Liver (tissue), 9 donors: ENCODE measurements around the gene ALK. TPM values are rescaled to one million over a fixed set of nuclear protein-coding genes. Genes with fewer than 3 reads are reported as not detected.

Experiments used
- DNase-seq: peaks from one replicate; pipeline ENCODE4 v3.0.0-alpha.2; 2017; ENCODE audit warnings: low spot score
- H3K27ac ChIP-seq, 2 donors: one replicate each; pipeline ENCODE4 v1.7.0; 2013; ENCODE audit warnings: inconsistent platforms in 2 of 2, low read length in 2 of 2, control low read depth in 1 of 2, low read depth in 1 of 2, mild to moderate bottlenecking in 1 of 2
- H3K27me3 ChIP-seq, 4 donors: one replicate each; pipeline versions ENCODE4 v1.6.1 to v1.7.0; 2013; ENCODE audit warnings: low read length in 3 of 4, inconsistent platforms in 1 of 4, mild to moderate bottlenecking in 1 of 4, moderate library complexity in 1 of 4; ENCODE audit not compliant: control insufficient read depth in 4 of 4, insufficient read depth in 4 of 4
- H3K36me3 ChIP-seq, 4 donors: one replicate each; pipeline versions ENCODE4 v1.6.1 to v1.7.0; 2013; ENCODE audit warnings: low read length in 3 of 4, mild to moderate bottlenecking in 3 of 4, low read depth in 1 of 4, moderate library complexity in 1 of 4; ENCODE audit not compliant: control insufficient read depth in 4 of 4, insufficient read depth in 3 of 4
- H3K4me1 ChIP-seq, 4 donors: one replicate each; pipeline versions ENCODE4 v1.6.1 to v1.7.0; 2013; ENCODE audit warnings: low read length in 3 of 4, mild to moderate bottlenecking in 3 of 4, moderate library complexity in 1 of 4; ENCODE audit not compliant: control insufficient read depth in 4 of 4, insufficient read depth in 4 of 4
- H3K4me3 ChIP-seq, 3 donors: one replicate each; pipeline versions ENCODE4 v1.6.1 to v1.7.0; 2013; ENCODE audit warnings: low read length in 3 of 3, control low read depth in 1 of 3, low read depth in 1 of 3, mild to moderate bottlenecking in 1 of 3
- H3K9ac ChIP-seq, 2 donors: one replicate each; pipeline ENCODE4 v1.7.0; 2013; ENCODE audit warnings: low read length in 2 of 2, mild to moderate bottlenecking in 2 of 2, moderate library complexity in 2 of 2, control low read depth in 1 of 2, low read depth in 1 of 2
- H3K9me3 ChIP-seq, 4 donors: one replicate each; pipeline versions ENCODE4 v1.6.1 to v1.7.0; 2013; ENCODE audit warnings: low read length in 3 of 4; ENCODE audit not compliant: control insufficient read depth in 4 of 4
- CTCF ChIP-seq: fragments of 150-350 bp; IDR thresholded peaks from 2 replicates; pipeline ENCODE4 v1.5.1; 2017; ENCODE audit warnings: improper control_type of control experiment, low read depth, low read length; ENCODE audit not compliant: missing input control
- EGR1 ChIP-seq, 2 donors: IDR thresholded peaks; 2 replicates each; pipeline ENCODE4 v1.6.1; 2016 to 2018; ENCODE audit warnings: antibody characterized with exemption in 2 of 2, low read depth in 2 of 2
- FOXA2 ChIP-seq: IDR thresholded peaks from 2 replicates; pipeline ENCODE4 v1.6.1; 2016; ENCODE audit warnings: antibody characterized with exemption
- GABPA ChIP-seq, 2 donors: IDR thresholded peaks in 1 of 2; conservative IDR thresholded peaks in 1 of 2; 2 replicates each; pipeline ENCODE4 v1.6.1; 2016; ENCODE audit warnings: antibody characterized with exemption in 2 of 2, mild to moderate bottlenecking in 1 of 2, moderate library complexity in 1 of 2
- HNF4A ChIP-seq, 2 donors: conservative IDR thresholded peaks; 2 replicates each; pipeline ENCODE4 v1.6.1; 2016; ENCODE audit warnings: antibody characterized with exemption in 2 of 2, mild to moderate bottlenecking in 2 of 2
- HNF4G ChIP-seq: IDR thresholded peaks from 2 replicates; pipeline ENCODE4 v1.6.1; 2016; ENCODE audit warnings: antibody characterized with exemption
- JUND ChIP-seq, 2 donors: IDR thresholded peaks; 2 replicates each; pipeline ENCODE4 v1.6.1; 2016; ENCODE audit warnings: antibody characterized with exemption in 2 of 2
- NR2F2 ChIP-seq: IDR thresholded peaks from 2 replicates; pipeline ENCODE4 v1.6.1; 2016; ENCODE audit warnings: antibody characterized with exemption
- RAD21 ChIP-seq, 2 donors: IDR thresholded peaks; 2 replicates each; pipeline ENCODE4 v1.6.1; 2016; ENCODE audit warnings: antibody characterized with exemption in 2 of 2, mild to moderate bottlenecking in 2 of 2
- REST ChIP-seq: IDR thresholded peaks from 2 replicates; pipeline ENCODE4 v1.6.1; 2016; ENCODE audit warnings: antibody characterized with exemption, mild to moderate bottlenecking
- RXRA ChIP-seq, 2 donors: IDR thresholded peaks; 2 replicates each; pipeline ENCODE4 v1.6.1; 2017 to 2018; ENCODE audit warnings: antibody characterized with exemption in 2 of 2, mild to moderate bottlenecking in 1 of 2
- SP1 ChIP-seq: IDR thresholded peaks from 2 replicates; pipeline ENCODE4 v1.6.1; 2018; ENCODE audit warnings: antibody characterized with exemption, mild to moderate bottlenecking
- TAF1 ChIP-seq: conservative IDR thresholded peaks from 2 replicates; pipeline ENCODE4 v1.6.1; 2016; ENCODE audit warnings: antibody characterized with exemption, mild to moderate bottlenecking
- YY1 ChIP-seq: IDR thresholded peaks from 2 replicates; pipeline ENCODE4 v1.6.1; 2016; ENCODE audit warnings: antibody characterized with exemption, mild to moderate bottlenecking
- WGBS: extraction: QIAGEN DNeasy Blood & Tissue Kit; methylation state at CpG from one replicate; pipeline ENCODE4 v1.1.7; 2013; 5-methylcytosine and 5-hydroxymethylcytosine counted together
- polyA plus RNA-seq, 2 donors: library from polyadenylated mRNA; stranded (reverse) in 1 of 2; unstranded in 1 of 2; fragments of 200-250 nt in 1 of 2; fragments of >200 nt in 1 of 2; fragmentation: Nextera tagmentation in 1 of 2; extraction: Ambion mirVana in 1 of 2; gene quantifications; one replicate each; pipeline versions ENCODE4 v1.2.1 to v1.2.3, GENCODE V29; 2013 to 2015
- total RNA-seq, 2 donors: library from RNA; depleted of rRNA; stranded (reverse); fragments of >200 nt; gene quantifications; one replicate each; pipeline ENCODE4 v1.2.3, GENCODE V29; 2014
- TF ChIP-seq, protein P1 (sequence below): IDR thresholded peaks from 2 replicates; pipeline ENCODE4 v1.6.1; 2016; ENCODE audit warnings: antibody characterized with exemption
- TF ChIP-seq, protein P2 (sequence below): IDR thresholded peaks from 2 replicates; pipeline ENCODE4 v1.6.1; 2016; ENCODE audit warnings: antibody characterized with exemption
- TF ChIP-seq, protein P3 (sequence below): IDR thresholded peaks from 2 replicates; pipeline ENCODE4 v1.6.1; 2016; ENCODE audit warnings: antibody characterized with exemption
- donor health status: healthy.
- donor health status: healthy.
- donor health status: healthy.
- donor health status: healthy.
- donor health status: healthy.

ALK gene
- total and polyA plus RNA-seq, 4 donors, result under 0.01 TPM; not detected in 3

GRCh38 chr2:29405266-29405665 is 516.1 kb downstream of the ALK start:
- H3K36me3 ChIP-seq, result no peaks in the 10 kb centered on the region
- H3K27me3 ChIP-seq, result no peaks in the 10 kb centered on the region
- 81% methylated on average over 5 of the region's 5 CpGs for WGBS
- TF ChIP-seq RAD21 (IDR thresholded peaks at IDR 0.05) (no peak), HNF4A (conservative IDR thresholded peaks at IDR 0.05) (no peak), HNF4G (no peak), EGR1 (IDR thresholded peaks at IDR 0.05; ENCODE audit: low read depth in 2 of 2) (no peak), CTCF (no peak), GABPA (IDR thresholded peaks at IDR 0.05 in 1 of 2, conservative IDR thresholded peaks at IDR 0.05 in 1 of 2) (no peak), RXRA (IDR thresholded peaks at IDR 0.05) (no peak), JUND (IDR thresholded peaks at IDR 0.05) (no peak), FOXA2 (no peak), TAF1 (no peak), NR2F2 (no peak), SP1 (no peak), REST (no peak), YY1 (no peak)
- TF ChIP-seq, protein P1, sequence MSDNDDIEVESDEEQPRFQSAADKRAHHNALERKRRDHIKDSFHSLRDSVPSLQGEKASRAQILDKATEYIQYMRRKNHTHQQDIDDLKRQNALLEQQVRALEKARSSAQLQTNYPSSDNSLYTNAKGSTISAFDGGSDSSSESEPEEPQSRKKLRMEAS, result no peak
- TF ChIP-seq, protein P2, sequence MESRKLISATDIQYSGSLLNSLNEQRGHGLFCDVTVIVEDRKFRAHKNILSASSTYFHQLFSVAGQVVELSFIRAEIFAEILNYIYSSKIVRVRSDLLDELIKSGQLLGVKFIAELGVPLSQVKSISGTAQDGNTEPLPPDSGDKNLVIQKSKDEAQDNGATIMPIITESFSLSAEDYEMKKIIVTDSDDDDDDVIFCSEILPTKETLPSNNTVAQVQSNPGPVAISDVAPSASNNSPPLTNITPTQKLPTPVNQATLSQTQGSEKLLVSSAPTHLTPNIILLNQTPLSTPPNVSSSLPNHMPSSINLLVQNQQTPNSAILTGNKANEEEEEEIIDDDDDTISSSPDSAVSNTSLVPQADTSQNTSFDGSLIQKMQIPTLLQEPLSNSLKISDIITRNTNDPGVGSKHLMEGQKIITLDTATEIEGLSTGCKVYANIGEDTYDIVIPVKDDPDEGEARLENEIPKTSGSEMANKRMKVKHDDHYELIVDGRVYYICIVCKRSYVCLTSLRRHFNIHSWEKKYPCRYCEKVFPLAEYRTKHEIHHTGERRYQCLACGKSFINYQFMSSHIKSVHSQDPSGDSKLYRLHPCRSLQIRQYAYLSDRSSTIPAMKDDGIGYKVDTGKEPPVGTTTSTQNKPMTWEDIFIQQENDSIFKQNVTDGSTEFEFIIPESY, result no peak
- TF ChIP-seq, protein P3, sequence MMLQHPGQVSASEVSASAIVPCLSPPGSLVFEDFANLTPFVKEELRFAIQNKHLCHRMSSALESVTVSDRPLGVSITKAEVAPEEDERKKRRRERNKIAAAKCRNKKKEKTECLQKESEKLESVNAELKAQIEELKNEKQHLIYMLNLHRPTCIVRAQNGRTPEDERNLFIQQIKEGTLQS, result no peak
- H3K9me3 ChIP-seq, result no peaks in the 10 kb centered on the region
- DNase-seq, result no peak
- no peaks in the 10 kb centered on the region for H3K4me1 ChIP-seq
- no peak overlapping the region for H3K9ac ChIP-seq
- H3K27ac ChIP-seq, result no peak overlapping the region
- no peak overlapping the region for H3K4me3 ChIP-seq

DNA sequence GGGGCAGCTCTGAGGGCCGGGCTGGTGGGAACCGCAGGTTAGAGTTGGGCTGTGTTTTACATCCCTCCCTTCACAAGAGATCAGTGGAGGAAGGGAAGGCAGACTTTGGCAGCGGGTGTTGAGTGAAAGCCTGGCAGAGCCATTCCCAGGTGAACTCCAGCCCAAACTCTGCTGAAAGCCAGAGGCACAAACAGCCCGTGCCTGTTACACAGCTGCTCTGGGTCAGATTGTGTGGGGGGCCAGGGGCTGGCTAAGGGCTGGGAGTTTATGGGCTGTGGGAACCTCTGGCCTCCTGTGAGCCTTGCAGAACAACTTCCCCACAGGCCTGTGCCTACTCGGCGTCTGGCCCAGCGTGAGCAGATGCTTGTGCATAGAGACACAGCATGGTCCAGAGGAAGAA is 519.4 kb downstream of the ALK start:
- DNase-seq, result no peak
- Histone ChIP-seq H3K27ac (no peak overlapping the region), H3K9ac (no peak overlapping the region), H3K4me3 (no peak overlapping the region), H3K4me1 (no peaks in the 10 kb centered on the region), H3K27me3 (no peaks in the 10 kb centered on the region), H3K9me3 (no peaks in the 10 kb centered on the region), H3K36me3 (no peaks in the 10 kb centered on the region)
- 83% methylated on average over 7 of the region's 7 CpGs for WGBS
- no peak for TF ChIP-seq CTCF
- no peak for TF ChIP-seq GABPA (IDR thresholded peaks at IDR 0.05 in 1 of 2, conservative IDR thresholded peaks at IDR 0.05 in 1 of 2)
- TF ChIP-seq NR2F2, result no peak
- TF ChIP-seq, protein P3, result no peak
- TF ChIP-seq RAD21 (IDR thresholded peaks at IDR 0.05), result no peak
- no peak for TF ChIP-seq SP1
- TF ChIP-seq YY1, result no peak
- no peak for TF ChIP-seq FOXA2
